Measurements from ENCODE around the gene CALHM2. TPM values are rescaled to one million over a fixed set of nuclear protein-coding genes. Genes with fewer than 3 reads are reported as not detected.

CALHM2 gene
- total and polyA plus RNA-seq, 2 experiments from 2014 or later: 3.2 to 7.9 TPM

GRCh38 chr10:103479135-103479534, 27.0 kb upstream of the CALHM2 start, which contains the start of gene CALHM3:
Gene CALHM3, minus strand, starts transcription at chr10:103479240. Its CDS starts 208 bp downstream, at chr10:103479032.
- H3K27me3 ChIP-seq: no peaks in the 10 kb centered on the region
- no peaks in the 10 kb centered on the region for H3K79me2 ChIP-seq
- no peak for DNase-seq (ENCODE audit: low spot score)
- no peak within 1 kb of the TSS for H2AFZ ChIP-seq
- no peaks in the 10 kb centered on the region for H3K9me3 ChIP-seq (ENCODE audit: low read depth)
- H3K27ac ChIP-seq: no peak within 1 kb of the TSS
- H4K20me1 ChIP-seq (ENCODE audit: insufficient read depth, poor library complexity, severe bottlenecking): no peaks in the 10 kb centered on the region
- no peak within 1 kb of the TSS for H3K4me2 ChIP-seq
- H3K9me2 ChIP-seq (replicated peaks; ENCODE audit: insufficient read depth): no peaks in the 10 kb centered on the region
- no peak for TF ChIP-seq EZH2phosphoT487 (IDR thresholded peaks at IDR 0.05; ENCODE audit: low read depth, severe bottlenecking, unreplicated experiment)
- 63% methylated on average over 7 of the region's 7 CpGs for WGBS (ENCODE audit: low lambda C conversion rate, missing lambda C conversion rate)
- H3K36me3 ChIP-seq (replicated peaks; ENCODE audit: insufficient read depth, low read depth): no peaks in the 10 kb centered on the region
- no peak within 1 kb of the TSS for H3K4me3 ChIP-seq
- no peaks in the 10 kb centered on the region for H3K4me1 ChIP-seq (ENCODE audit: insufficient read depth)

- Histone ChIP-seq H3K4me2 (no peak overlapping the region), H3K27me3 (no peaks in the 10 kb centered on the region)
These were observed 26.5 kb upstream of the CALHM2 start for GRCh38 chr10:103478671-103479070.

GRCh38 chr10:103476046-103476768, 24.0 kb upstream of the CALHM2 start:
- no peak for DNase-seq (ENCODE audit: low spot score)
- TF ChIP-seq EZH2 (IDR thresholded peaks at IDR 0.05; ENCODE audit: borderline replicate concordance) (no peak), CTCF (IDR thresholded peaks at IDR 0.05; ENCODE audit: poor library complexity) (no peak), EZH2phosphoT487 (IDR thresholded peaks at IDR 0.05; ENCODE audit: low read depth, severe bottlenecking, unreplicated experiment) (no peak)
- no peaks in the 10 kb centered on the region for H3K4me1 ChIP-seq (ENCODE audit: insufficient read depth)

More at GRCh38 chr10:103478671-103479070, 26.5 kb upstream of the CALHM2 start:
- no peaks in the 10 kb centered on the region for H3K9me3 ChIP-seq (ENCODE audit: low read depth)
- no peak overlapping the region for H3K27ac ChIP-seq
- DNase-seq (ENCODE audit: low spot score): no peak
- no peaks in the 10 kb centered on the region for H4K20me1 ChIP-seq (ENCODE audit: insufficient read depth, poor library complexity, severe bottlenecking)
- no peaks in the 10 kb centered on the region for H3K4me1 ChIP-seq (ENCODE audit: insufficient read depth)
- no peak overlapping the region for H3K4me3 ChIP-seq
- H3K9me2 ChIP-seq (replicated peaks; ENCODE audit: insufficient read depth): no peaks in the 10 kb centered on the region
- WGBS (ENCODE audit: low lambda C conversion rate, missing lambda C conversion rate): 94% methylated on average over 20 of the region's 22 CpGs
- no peak overlapping the region for H2AFZ ChIP-seq
- TF ChIP-seq EZH2 (IDR thresholded peaks at IDR 0.05; ENCODE audit: borderline replicate concordance) (no peak), CTCF (IDR thresholded peaks at IDR 0.05; ENCODE audit: poor library complexity) (no peak), EZH2phosphoT487 (IDR thresholded peaks at IDR 0.05; ENCODE audit: low read depth, severe bottlenecking, unreplicated experiment) (no peak)
- no peaks in the 10 kb centered on the region for H3K79me2 ChIP-seq
- no peaks in the 10 kb centered on the region for H3K36me3 ChIP-seq (replicated peaks; ENCODE audit: insufficient read depth, low read depth)

GRCh38 chr10:103475437-103475836, 23.3 kb upstream of the CALHM2 start:
- no peaks in the 10 kb centered on the region for H3K79me2 ChIP-seq

More at GRCh38 chr10:103476046-103476768, 24.0 kb upstream of the CALHM2 start:
- Histone ChIP-seq H2AFZ (no peak overlapping the region), H3K4me2 (no peak overlapping the region), H3K4me3 (no peak overlapping the region), H4K20me1 (ENCODE audit: insufficient read depth, poor library complexity, severe bottlenecking) (no peaks in the 10 kb centered on the region), H3K36me3 (replicated peaks; ENCODE audit: insufficient read depth, low read depth) (no peaks in the 10 kb centered on the region), H3K9me3 (ENCODE audit: low read depth) (no peaks in the 10 kb centered on the region), H3K9me2 (replicated peaks; ENCODE audit: insufficient read depth) (no peaks in the 10 kb centered on the region), H3K27ac (no peak overlapping the region), H3K27me3 (no peaks in the 10 kb centered on the region), H3K79me2 (no peaks in the 10 kb centered on the region)
- WGBS (ENCODE audit: low lambda C conversion rate, missing lambda C conversion rate): 64% methylated on average over 11 of the region's 11 CpGs

More at GRCh38 chr10:103475437-103475836, 23.3 kb upstream of the CALHM2 start:
- 70% methylated on average over 4 of the region's 4 CpGs for WGBS (ENCODE audit: low lambda C conversion rate, missing lambda C conversion rate)
- Histone ChIP-seq H3K4me2 (no peak overlapping the region), H3K4me3 (no peak overlapping the region), H4K20me1 (ENCODE audit: insufficient read depth, poor library complexity, severe bottlenecking) (no peaks in the 10 kb centered on the region), H3K9me2 (replicated peaks; ENCODE audit: insufficient read depth) (no peaks in the 10 kb centered on the region), H3K36me3 (replicated peaks; ENCODE audit: insufficient read depth, low read depth) (no peaks in the 10 kb centered on the region), H2AFZ (no peak overlapping the region), H3K4me1 (ENCODE audit: insufficient read depth) (no peaks in the 10 kb centered on the region), H3K27ac (no peak overlapping the region), H3K27me3 (no peaks in the 10 kb centered on the region), H3K9me3 (ENCODE audit: low read depth) (no peaks in the 10 kb centered on the region)
- DNase-seq (ENCODE audit: low spot score): no peak
- TF ChIP-seq EZH2 (IDR thresholded peaks at IDR 0.05; ENCODE audit: borderline replicate concordance): no peak
- no peak for TF ChIP-seq EZH2phosphoT487 (IDR thresholded peaks at IDR 0.05; ENCODE audit: low read depth, severe bottlenecking, unreplicated experiment)
- no peak for TF ChIP-seq CTCF (IDR thresholded peaks at IDR 0.05; ENCODE audit: poor library complexity)
